CD14-positive monocyte (primary cell): ENCODE results near the gene TFAM. TPM values are rescaled to one million over a fixed set of nuclear protein-coding genes. Genes with fewer than 3 reads are reported as not detected.

ENCODE experiments used
- DNase-seq, 3 donors: peaks; one replicate each; pipeline ENCODE4 v3.0.0-alpha.2; 2011 to 2022
- H2AFZ ChIP-seq: 2 replicates; pipeline ENCODE4 v1.6.0; 2012; ENCODE audit warnings: mild to moderate bottlenecking, low read depth, low read length, inconsistent platforms; ENCODE audit not compliant: insufficient read depth, poor library complexity, severe bottlenecking
- H3K27ac ChIP-seq, 2 donors: 1 replicate in 1 of 2; 2 replicates in 1 of 2; pipeline ENCODE4 v1.5.1; 2012 to 2013; ENCODE audit warnings: low read length in 2 of 2, control low read depth in 1 of 2, inconsistent platforms in 1 of 2, low read depth in 1 of 2, mild to moderate bottlenecking in 1 of 2
- H3K27me3 ChIP-seq, 2 donors: one replicate each; pipeline versions ENCODE4 v1.6.0 to v1.6.1; 2011 to 2013; ENCODE audit warnings: low read length in 2 of 2; ENCODE audit not compliant: control insufficient read depth in 2 of 2, insufficient read depth in 2 of 2
- H3K36me3 ChIP-seq, 2 donors: replicated peaks in 1 of 2; 1 replicate in 1 of 2; 2 replicates in 1 of 2; pipeline versions ENCODE4 v1.5.1 to v1.6.1; 2012 to 2013; ENCODE audit warnings: low read length in 2 of 2, control low read depth in 1 of 2, inconsistent platforms in 1 of 2, mild to moderate bottlenecking in 1 of 2; ENCODE audit not compliant: insufficient read depth in 2 of 2, control insufficient read depth in 1 of 2
- H3K4me1 ChIP-seq, 2 donors: 1 replicate in 1 of 2; 2 replicates in 1 of 2; pipeline versions ENCODE4 v1.5.1 to v1.6.1; 2012 to 2013; ENCODE audit warnings: low read length in 2 of 2, control low read depth in 1 of 2, inconsistent platforms in 1 of 2, mild to moderate bottlenecking in 1 of 2, moderate library complexity in 1 of 2; ENCODE audit not compliant: insufficient read depth in 2 of 2, control insufficient read depth in 1 of 2
- H3K4me2 ChIP-seq: replicated peaks from 2 replicates; pipeline ENCODE3; 2012; ENCODE audit warnings: low read length, moderate library complexity, mild to moderate bottlenecking; ENCODE audit not compliant: poor library complexity, severe bottlenecking; ENCODE audit errors: extremely low read depth
- H3K4me3 ChIP-seq, 3 experiments: fragments of 200-600 bp in 1 of 3; sonication (generic) in 1 of 3; replicated peaks in 1 of 3; 1 replicate in 2 of 3; 2 replicates in 1 of 3; pipeline ENCODE4 v1.5.1; 2011 to 2013; ENCODE audit warnings: low read length in 3 of 3, mild to moderate bottlenecking in 3 of 3, control low read depth in 2 of 3, low read depth in 2 of 3, inconsistent platforms in 1 of 3, moderate library complexity in 1 of 3
- H3K79me2 ChIP-seq: 2 replicates; pipeline ENCODE4 v1.6.0; 2012; ENCODE audit warnings: mild to moderate bottlenecking, control low read depth, inconsistent platforms, low read length, moderate library complexity; ENCODE audit not compliant: insufficient read depth
- H3K9ac ChIP-seq: 2 replicates; pipeline ENCODE4 v1.6.0; 2017; ENCODE audit warnings: low read length, mild to moderate bottlenecking; ENCODE audit not compliant: insufficient read depth, poor library complexity, severe bottlenecking
- H3K9me3 ChIP-seq, 2 donors: replicated peaks in 1 of 2; 1 replicate in 1 of 2; 2 replicates in 1 of 2; pipeline versions ENCODE4 v1.5.1 to v1.6.1; 2012 to 2013; ENCODE audit warnings: low read length in 2 of 2, control low read depth in 1 of 2; ENCODE audit not compliant: control insufficient read depth in 1 of 2, insufficient read depth in 1 of 2
- H4K20me1 ChIP-seq: 2 replicates; pipeline ENCODE4 v1.6.0; 2012; ENCODE audit warnings: mild to moderate bottlenecking, low read length, control low read depth, moderate library complexity; ENCODE audit not compliant: insufficient read depth
- H3K27ac Mint-ChIP-seq, 7 donors: one replicate each; pipeline ENCODE4 v1.8.0; 2020; ENCODE audit warnings: mild to moderate bottlenecking in 7 of 7, mixed read lengths in 7 of 7, moderate library complexity in 6 of 7, inconsistent platforms in 2 of 7
- H3K27me3 Mint-ChIP-seq, 3 donors: one replicate each; pipeline ENCODE4 v1.8.0; 2021 to 2022; ENCODE audit warnings: low read depth in 3 of 3, mild to moderate bottlenecking in 3 of 3, mixed read lengths in 3 of 3, moderate library complexity in 3 of 3, inconsistent platforms in 1 of 3
- H3K36me3 Mint-ChIP-seq, 2 donors: one replicate each; pipeline ENCODE4 v1.8.0; 2020; ENCODE audit warnings: mixed read lengths in 2 of 2, inconsistent platforms in 1 of 2, mild to moderate bottlenecking in 1 of 2
- H3K4me1 Mint-ChIP-seq: one replicate; pipeline ENCODE4 v1.8.0; 2020; ENCODE audit warnings: mild to moderate bottlenecking, mixed read lengths
- H3K4me3 Mint-ChIP-seq, 2 donors: one replicate each; pipeline ENCODE4 v1.8.0; 2020; ENCODE audit warnings: mild to moderate bottlenecking in 2 of 2, mixed read lengths in 2 of 2, moderate library complexity in 1 of 2
- H3K9me3 Mint-ChIP-seq, 7 donors: one replicate each; pipeline ENCODE4 v1.8.0; 2020 to 2022; ENCODE audit warnings: mixed read lengths in 7 of 7, mild to moderate bottlenecking in 6 of 7, moderate library complexity in 6 of 7, inconsistent platforms in 2 of 7
- WGBS: methylation state at CpG from one replicate; pipeline ENCODE4 v1.1.5; 2013; ENCODE audit warnings: missing lambda C conversion rate; ENCODE audit not compliant: insufficient coverage; 5-methylcytosine and 5-hydroxymethylcytosine counted together
- intact Hi-C, 2 donors: fragments of 100-400 bp; cut with micrococcal nuclease; formaldehyde crosslinking; loops; one replicate each; pipeline versions ENCODE4 v1.15.0 to v1.15.1; 2023
- polyA plus RNA-seq, 3 donors: library from polyadenylated mRNA; depleted of rRNA in 1 of 3; unstranded in 2 of 3; stranded (reverse) in 1 of 3; fragments of 300-500 nt in 2 of 3; fragments of >200 nt in 1 of 3; fragmentation: Illumina TruSeq in 2 of 3; gene quantifications; 1 replicate in 2 of 3; 2 replicates in 1 of 3; pipeline ENCODE4 v1.2.3, GENCODE V29; 2012 to 2021
- TF ChIP-seq, protein P1 (sequence below): fragments of 200-600 bp; IDR thresholded peaks from one replicate; pipeline ENCODE4 v1.8.0; 2022; ENCODE audit warnings: antibody characterized with exemption, mild to moderate bottlenecking

Gene TFAM
- polyA plus RNA-seq, 3 donors = 5.9 to 34.4 (median 33.8) TPM

DNA sequence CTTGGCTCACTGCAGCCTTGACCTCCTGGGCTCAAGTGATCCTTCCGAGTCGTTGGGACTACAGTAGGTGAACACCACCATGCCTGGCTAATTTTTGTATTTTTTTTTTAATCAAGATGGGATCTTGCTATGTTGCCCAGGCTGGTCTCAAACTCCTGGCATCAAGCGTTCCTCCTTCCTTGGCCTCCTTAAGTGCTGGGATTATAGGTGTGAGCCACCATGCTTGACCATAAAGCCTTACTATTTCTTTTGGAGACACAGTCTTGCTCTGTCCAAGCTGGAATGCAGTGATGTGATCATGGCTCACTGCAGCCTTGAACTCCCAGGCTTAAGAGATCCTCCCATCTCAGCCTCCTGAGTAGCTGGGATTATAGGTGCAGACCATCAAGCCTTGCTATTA is 12.6 kb downstream of the TFAM start:
- Histone ChIP-seq H3K79me2 (no peaks in the 10 kb centered on the region), H4K20me1 (peaks cover 4% of the 10 kb centered on the region), H3K4me2 (no peak overlapping the region), H3K27ac (no peak overlapping the region), H3K9me3 (no peaks in the 10 kb centered on the region), H3K9ac (no peak overlapping the region), H2AFZ (no peak overlapping the region), H3K4me1 (no peaks in the 10 kb centered on the region), H3K27me3 (no peaks in the 10 kb centered on the region), H3K4me3 (no peak overlapping the region), H3K36me3 (peaks cover 45 to 54% of the 10 kb centered on the region in 2 donors)
- H3K4me1 Mint-ChIP-seq = no peaks in the 10 kb centered on the region
- 90% methylated on average over 2 of the region's 3 CpGs for WGBS
- H3K27ac Mint-ChIP-seq = peak overlapping the region in 2 of 7 donors; percentile 46 to 69
- no peaks in the 10 kb centered on the region for H3K9me3 Mint-ChIP-seq
- DNase-seq = no peak
- intact Hi-C loops = no loop called here
- no peaks in the 10 kb centered on the region for H3K27me3 Mint-ChIP-seq
- peaks cover 51 to 53% of the 10 kb centered on the region in 2 donors for H3K36me3 Mint-ChIP-seq
- TF ChIP-seq, protein P1, sequence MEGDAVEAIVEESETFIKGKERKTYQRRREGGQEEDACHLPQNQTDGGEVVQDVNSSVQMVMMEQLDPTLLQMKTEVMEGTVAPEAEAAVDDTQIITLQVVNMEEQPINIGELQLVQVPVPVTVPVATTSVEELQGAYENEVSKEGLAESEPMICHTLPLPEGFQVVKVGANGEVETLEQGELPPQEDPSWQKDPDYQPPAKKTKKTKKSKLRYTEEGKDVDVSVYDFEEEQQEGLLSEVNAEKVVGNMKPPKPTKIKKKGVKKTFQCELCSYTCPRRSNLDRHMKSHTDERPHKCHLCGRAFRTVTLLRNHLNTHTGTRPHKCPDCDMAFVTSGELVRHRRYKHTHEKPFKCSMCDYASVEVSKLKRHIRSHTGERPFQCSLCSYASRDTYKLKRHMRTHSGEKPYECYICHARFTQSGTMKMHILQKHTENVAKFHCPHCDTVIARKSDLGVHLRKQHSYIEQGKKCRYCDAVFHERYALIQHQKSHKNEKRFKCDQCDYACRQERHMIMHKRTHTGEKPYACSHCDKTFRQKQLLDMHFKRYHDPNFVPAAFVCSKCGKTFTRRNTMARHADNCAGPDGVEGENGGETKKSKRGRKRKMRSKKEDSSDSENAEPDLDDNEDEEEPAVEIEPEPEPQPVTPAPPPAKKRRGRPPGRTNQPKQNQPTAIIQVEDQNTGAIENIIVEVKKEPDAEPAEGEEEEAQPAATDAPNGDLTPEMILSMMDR = no peak
- H3K4me3 Mint-ChIP-seq = no peak overlapping the region

DNA sequence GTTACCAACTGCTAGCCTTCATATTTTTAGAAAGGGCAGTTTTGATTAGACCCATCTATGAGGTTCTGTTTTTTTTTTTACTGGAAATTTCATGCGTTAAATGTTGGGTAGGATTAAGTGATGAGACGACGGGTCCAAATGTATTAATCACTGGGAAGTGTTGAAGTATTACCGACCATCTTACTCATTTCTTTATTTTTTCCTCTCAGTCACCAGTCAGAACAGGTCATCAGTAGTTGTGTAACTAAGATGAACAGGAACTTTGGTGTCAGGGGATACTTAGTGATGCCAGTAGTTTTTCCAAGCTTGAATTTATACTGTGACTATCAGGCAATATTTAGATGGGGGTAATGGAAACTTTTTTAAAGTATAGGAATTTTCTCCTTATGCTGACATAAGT is 14.2 kb downstream of the TFAM start:
- H3K4me1 ChIP-seq = no peaks in the 10 kb centered on the region
- H3K4me3 ChIP-seq = no peak overlapping the region
- Mint-ChIP-seq H3K4me3 (no peak overlapping the region), H3K9me3 (no peaks in the 10 kb centered on the region), H3K27me3 (no peaks in the 10 kb centered on the region), H3K27ac (peak overlapping the region in 1 of 7 donors; percentile 2), H3K36me3 (peaks cover 39 to 43% of the 10 kb centered on the region in 2 donors), H3K4me1 (no peaks in the 10 kb centered on the region)
- no peaks in the 10 kb centered on the region for H3K79me2 ChIP-seq
- peaks cover 30 to 38% of the 10 kb centered on the region in 2 donors for H3K36me3 ChIP-seq
- H3K9me3 ChIP-seq = no peaks in the 10 kb centered on the region
- TF ChIP-seq, protein P1 = no peak
- DNase-seq = peak in 2 of 3 donors; percentile 6 to 33
- no peak overlapping the region for H3K9ac ChIP-seq
- no peak overlapping the region for H3K4me2 ChIP-seq
- H3K27ac ChIP-seq = no peak overlapping the region
- H3K27me3 ChIP-seq = no peaks in the 10 kb centered on the region
- intact Hi-C loops = no loop called here
- no CpG with 5 or more reads among the region's 4 CpGs for WGBS
- no peaks in the 10 kb centered on the region for H4K20me1 ChIP-seq
- no peak overlapping the region for H2AFZ ChIP-seq
